Brain microvascular endothelial cell (primary cell): ENCODE data around the gene DOLK.
A peak's percentile ranks its signal among the peaks of the same experiment; 100 is the strongest.
"Not testable (repeated sequence)": the region's sequence is repeated elsewhere in the genome, so short reads cannot be mapped to it uniquely, and the experiment has no call there.

Source experiments
- DNase-seq: peaks from one replicate; pipeline ENCODE4 v3.0.0-alpha.2; 2020
- H3K27ac ChIP-seq: fragments of 250-450 bp; sonication (Bioruptor Pico); 2 replicates; pipeline ENCODE4 v1.5.1; 2020; ENCODE audit warnings: mild to moderate bottlenecking, moderate library complexity
- H3K27me3 ChIP-seq: fragments of 250-450 bp; sonication (Bioruptor Pico); replicated peaks from 2 replicates; pipeline ENCODE4 v1.5.1; 2020; ENCODE audit warnings: mild to moderate bottlenecking
- H3K36me3 ChIP-seq: fragments of 250-450 bp; sonication (Bioruptor Pico); replicated peaks from 2 replicates; pipeline ENCODE4 v1.5.1; 2020; ENCODE audit warnings: mild to moderate bottlenecking
- H3K4me3 ChIP-seq: 2 replicates; pipeline ENCODE4 v1.5.1; 2011; ENCODE audit warnings: low read depth, mild to moderate bottlenecking, control low read depth, low read length, moderate library complexity
- in situ Hi-C: cut with HindIII; loops from 2 replicates; pipeline ENCODE4 v1.10.0; 2017; ENCODE audit warnings: low sequenced_read_pairs, low pct_ligation_motif_present
- TF ChIP-seq, protein P1 (sequence below): IDR thresholded peaks from 2 replicates; pipeline ENCODE4 v1.5.1; 2011; ENCODE audit warnings: low read depth, mild to moderate bottlenecking, moderate library complexity, low read length, control low read depth, inconsistent platforms; ENCODE audit errors: missing control alignments

DOLK gene

DNA sequence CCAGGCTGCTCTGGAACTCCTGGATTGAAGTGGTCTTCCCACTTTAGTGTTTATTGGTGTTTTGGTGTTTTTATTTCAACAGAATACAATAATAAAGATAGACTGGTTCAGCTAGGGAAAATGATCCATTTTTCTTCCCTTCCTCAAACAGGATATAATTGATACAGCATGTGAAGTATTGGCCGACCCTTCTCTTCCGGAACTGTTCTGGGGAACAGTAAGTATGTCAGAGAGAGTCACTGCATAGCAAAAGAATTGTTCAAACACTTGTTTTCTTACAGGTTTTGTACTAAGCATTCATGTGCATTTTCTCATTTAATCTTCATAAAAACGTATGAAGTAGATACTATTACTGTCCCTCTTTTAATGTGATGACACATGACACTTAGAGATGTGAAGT, 31.7 kb upstream of the DOLK start:
- no peak overlapping the region for H3K4me3 ChIP-seq
- TF ChIP-seq, protein P1, sequence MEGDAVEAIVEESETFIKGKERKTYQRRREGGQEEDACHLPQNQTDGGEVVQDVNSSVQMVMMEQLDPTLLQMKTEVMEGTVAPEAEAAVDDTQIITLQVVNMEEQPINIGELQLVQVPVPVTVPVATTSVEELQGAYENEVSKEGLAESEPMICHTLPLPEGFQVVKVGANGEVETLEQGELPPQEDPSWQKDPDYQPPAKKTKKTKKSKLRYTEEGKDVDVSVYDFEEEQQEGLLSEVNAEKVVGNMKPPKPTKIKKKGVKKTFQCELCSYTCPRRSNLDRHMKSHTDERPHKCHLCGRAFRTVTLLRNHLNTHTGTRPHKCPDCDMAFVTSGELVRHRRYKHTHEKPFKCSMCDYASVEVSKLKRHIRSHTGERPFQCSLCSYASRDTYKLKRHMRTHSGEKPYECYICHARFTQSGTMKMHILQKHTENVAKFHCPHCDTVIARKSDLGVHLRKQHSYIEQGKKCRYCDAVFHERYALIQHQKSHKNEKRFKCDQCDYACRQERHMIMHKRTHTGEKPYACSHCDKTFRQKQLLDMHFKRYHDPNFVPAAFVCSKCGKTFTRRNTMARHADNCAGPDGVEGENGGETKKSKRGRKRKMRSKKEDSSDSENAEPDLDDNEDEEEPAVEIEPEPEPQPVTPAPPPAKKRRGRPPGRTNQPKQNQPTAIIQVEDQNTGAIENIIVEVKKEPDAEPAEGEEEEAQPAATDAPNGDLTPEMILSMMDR = no peak
- H3K36me3 ChIP-seq = peaks cover 64% of the 10 kb centered on the region
- DNase-seq = no peak
- H3K27ac ChIP-seq = no peak overlapping the region
- in situ Hi-C loops = no loop called here
- H3K27me3 ChIP-seq = no peaks in the 10 kb centered on the region

DNA sequence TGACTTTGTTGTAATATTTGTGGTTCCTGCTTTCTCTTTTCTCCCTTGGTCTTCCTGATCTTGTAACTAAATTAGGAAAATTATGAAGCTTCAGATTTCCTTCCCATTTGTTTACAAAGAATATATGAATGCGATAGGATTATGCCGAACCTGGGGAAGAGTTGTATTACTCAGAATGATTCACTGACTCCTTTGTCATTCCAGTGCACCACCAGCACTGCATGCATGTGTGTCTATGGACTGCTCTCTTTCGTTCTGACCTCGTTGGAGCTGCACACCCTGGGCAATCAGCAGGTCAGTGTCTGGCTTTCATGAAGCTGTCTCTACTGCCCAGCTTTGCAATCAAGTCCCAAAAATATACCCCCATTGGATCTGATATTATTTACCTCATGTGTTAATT, 25.6 kb upstream of the DOLK start:
- Histone ChIP-seq H3K4me3 (no peak overlapping the region), H3K27me3 (no peaks in the 10 kb centered on the region), H3K36me3 (peaks cover 44% of the 10 kb centered on the region), H3K27ac (peak overlapping the region; percentile 28)
- peak; percentile 71 for DNase-seq
- in situ Hi-C loops = no loop called here
- TF ChIP-seq, protein P1 = no peak

DNA sequence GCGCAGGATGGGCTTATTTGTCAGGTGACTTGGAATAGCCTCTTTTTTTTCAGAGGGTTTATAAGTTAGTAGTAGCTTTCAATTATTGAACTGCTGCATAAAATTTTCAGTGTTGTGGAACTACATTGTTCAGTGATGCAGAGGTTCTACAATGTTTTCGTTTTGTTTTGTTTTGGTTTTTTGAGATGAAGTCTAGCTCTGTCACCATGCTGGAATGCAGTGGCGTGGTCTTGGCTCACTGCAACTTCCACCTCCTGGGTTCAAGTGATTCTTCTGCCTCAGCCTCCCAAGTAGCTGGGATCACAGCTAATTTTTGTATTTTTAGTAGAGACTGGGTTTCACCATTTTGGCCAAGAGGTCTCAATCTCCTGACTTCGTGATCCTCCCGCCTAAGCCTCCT, 22.1 kb upstream of the DOLK start:
- peaks cover 24% of the 10 kb centered on the region for H3K36me3 ChIP-seq
- no peaks in the 10 kb centered on the region for H3K27me3 ChIP-seq
- no peak overlapping the region for H3K4me3 ChIP-seq
- in situ Hi-C loops = no loop called here
- TF ChIP-seq, protein P1 = no peak
- H3K27ac ChIP-seq = peak overlapping the region; percentile 27
- peak; percentile 61 for DNase-seq

DNA sequence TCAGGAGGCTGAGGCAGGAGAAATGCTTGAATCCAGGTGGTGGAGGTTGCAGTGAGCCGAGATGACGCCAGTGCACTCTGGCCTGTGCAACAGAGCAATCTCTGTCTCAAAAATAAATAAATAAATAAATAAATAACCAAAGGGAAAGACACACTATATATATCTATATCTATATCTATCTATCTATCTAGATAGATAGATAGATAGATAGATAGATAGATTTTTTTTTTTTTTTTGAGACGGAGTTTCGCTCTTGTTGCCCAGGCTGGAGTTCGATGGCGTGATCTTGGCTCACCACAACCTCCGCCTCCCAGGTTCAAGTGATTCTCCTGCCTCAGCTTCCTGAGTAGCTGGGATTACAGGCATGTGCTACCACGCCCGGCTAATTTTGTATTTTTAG, 14.0 kb upstream of the DOLK start:
- DNase-seq, H3K27me3 ChIP-seq, in situ Hi-C loops, H3K4me3 ChIP-seq, H3K27ac ChIP-seq: not testable (repeated sequence)
- peaks cover 31% of the 10 kb centered on the region for H3K36me3 ChIP-seq

DNA sequence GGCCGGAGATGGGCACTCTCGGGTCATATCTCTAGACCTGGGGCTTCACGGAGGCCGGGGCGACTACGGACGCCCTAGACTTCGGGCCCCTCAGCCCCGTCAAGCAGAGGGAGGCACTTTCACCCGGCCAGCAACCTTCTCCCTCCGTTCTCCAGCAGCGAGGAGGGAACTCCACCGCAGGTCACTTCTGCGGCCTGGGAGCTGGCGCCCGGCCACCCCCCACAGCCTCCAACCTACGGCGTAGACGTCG, 201 bp downstream of the DOLK start:
- Histone ChIP-seq H3K36me3 (peaks cover 4% of the 10 kb centered on the region), H3K4me3 (peak overlapping the region; percentile 96), H3K27me3 (no peaks in the 10 kb centered on the region), H3K27ac (peak overlapping the region; percentile 93)
- no peak for DNase-seq
- TF ChIP-seq, protein P1 = no peak
- in situ Hi-C loops = no loop called here

DNA sequence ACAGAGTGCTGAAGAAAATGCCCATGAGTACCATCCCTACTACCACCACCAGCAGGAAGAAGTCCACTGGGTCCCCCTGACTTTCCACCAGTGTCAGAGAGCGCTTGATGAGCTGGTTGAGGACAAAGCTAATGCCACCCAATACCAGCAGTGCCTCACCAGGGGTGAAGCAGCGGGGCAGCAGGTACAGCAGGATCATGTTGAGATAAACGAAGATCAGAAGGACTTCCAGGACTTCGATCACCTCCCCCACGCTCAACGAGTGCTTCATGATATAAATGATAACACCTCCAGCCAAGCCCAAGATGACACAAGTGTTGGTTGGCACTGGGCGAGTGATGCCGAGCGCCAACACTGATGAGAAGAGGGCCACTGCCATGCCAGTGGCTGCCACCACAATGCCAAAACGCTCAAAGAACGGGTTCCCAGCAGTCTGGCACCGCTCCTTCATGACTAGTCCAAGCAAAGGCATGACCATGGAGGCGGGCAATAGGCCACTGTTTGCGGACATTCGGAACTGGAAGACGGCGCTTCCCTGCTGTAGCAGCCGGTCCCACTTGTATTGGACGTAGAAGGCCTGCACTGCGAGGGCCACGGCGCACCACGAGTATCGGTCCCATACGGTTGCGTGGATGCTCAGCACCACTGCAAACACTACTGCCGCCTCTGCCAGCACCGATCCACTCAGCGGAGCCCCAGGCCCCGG, 679 bp downstream of the DOLK start:
- in situ Hi-C loops = no loop called here
- DNase-seq = peak; percentile 22
- H3K4me3 ChIP-seq = peak overlapping the region; percentile 96
- peak overlapping the region; percentile 93 for H3K27ac ChIP-seq
- H3K27me3 ChIP-seq = no peaks in the 10 kb centered on the region
- peaks cover 4% of the 10 kb centered on the region for H3K36me3 ChIP-seq
- TF ChIP-seq, protein P1 = no peak
